VCaP (cell line): ENCODE data around the gene RTP1.

Experiments
- H3K27ac ChIP-seq: fragments of 450-650 bp; 2 replicates; pipeline ENCODE4 v1.5.1; 2017
- TF ChIP-seq, protein P1 (sequence below): fragments of 450-650 bp; conservative IDR thresholded peaks from 2 replicates; pipeline ENCODE4 v1.5.1; 2017; ENCODE audit warnings: mild to moderate bottlenecking, moderate library complexity

RTP1 gene, protein sequence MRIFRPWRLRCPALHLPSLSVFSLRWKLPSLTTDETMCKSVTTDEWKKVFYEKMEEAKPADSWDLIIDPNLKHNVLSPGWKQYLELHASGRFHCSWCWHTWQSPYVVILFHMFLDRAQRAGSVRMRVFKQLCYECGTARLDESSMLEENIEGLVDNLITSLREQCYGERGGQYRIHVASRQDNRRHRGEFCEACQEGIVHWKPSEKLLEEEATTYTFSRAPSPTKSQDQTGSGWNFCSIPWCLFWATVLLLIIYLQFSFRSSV

DNA sequence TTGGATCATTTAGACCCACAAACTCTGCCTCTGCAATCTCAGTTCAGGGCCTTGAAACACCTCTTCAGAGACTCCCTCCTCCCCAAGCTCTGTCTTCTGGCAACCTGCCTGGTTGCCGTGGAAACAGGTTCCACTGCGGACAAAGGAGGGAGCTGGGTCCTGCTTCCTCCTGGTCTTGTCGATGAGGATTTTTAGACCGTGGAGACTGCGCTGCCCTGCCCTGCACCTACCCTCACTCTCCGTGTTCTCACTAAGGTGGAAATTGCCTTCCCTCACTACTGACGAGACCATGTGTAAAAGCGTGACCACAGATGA is at the start of gene RTP1:
RTP1 (plus strand) TSS at position 152 of the 315 bp plus-strand sequence; CDS start at position 182, 30 bp downstream.
- no peak within 1 kb of the TSS for H3K27ac ChIP-seq
- TF ChIP-seq, protein P1, sequence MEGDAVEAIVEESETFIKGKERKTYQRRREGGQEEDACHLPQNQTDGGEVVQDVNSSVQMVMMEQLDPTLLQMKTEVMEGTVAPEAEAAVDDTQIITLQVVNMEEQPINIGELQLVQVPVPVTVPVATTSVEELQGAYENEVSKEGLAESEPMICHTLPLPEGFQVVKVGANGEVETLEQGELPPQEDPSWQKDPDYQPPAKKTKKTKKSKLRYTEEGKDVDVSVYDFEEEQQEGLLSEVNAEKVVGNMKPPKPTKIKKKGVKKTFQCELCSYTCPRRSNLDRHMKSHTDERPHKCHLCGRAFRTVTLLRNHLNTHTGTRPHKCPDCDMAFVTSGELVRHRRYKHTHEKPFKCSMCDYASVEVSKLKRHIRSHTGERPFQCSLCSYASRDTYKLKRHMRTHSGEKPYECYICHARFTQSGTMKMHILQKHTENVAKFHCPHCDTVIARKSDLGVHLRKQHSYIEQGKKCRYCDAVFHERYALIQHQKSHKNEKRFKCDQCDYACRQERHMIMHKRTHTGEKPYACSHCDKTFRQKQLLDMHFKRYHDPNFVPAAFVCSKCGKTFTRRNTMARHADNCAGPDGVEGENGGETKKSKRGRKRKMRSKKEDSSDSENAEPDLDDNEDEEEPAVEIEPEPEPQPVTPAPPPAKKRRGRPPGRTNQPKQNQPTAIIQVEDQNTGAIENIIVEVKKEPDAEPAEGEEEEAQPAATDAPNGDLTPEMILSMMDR, result no peak

DNA sequence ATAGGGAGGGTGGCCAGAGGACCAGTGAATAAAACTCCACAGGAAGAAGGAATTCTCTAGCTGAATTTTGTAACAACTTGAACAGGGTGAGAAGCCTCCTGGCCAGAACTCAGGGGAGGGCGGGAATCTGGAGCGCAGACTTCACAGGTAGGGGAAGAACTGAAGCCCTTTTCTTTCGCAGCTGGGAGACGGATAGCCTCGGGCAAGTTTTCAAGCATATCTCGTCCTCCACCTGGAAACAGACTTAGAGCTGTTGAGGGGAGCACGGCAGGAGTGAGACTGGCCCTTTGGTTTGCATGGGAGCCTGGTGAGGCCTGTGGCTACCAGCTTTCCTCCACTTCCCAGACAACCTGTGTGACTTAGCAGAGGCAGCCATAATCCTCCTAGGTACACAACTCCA is 47.1 kb upstream of the RTP1 start:
- TF ChIP-seq, protein P1, result no peak
- H3K27ac ChIP-seq, result no peak overlapping the region

DNA sequence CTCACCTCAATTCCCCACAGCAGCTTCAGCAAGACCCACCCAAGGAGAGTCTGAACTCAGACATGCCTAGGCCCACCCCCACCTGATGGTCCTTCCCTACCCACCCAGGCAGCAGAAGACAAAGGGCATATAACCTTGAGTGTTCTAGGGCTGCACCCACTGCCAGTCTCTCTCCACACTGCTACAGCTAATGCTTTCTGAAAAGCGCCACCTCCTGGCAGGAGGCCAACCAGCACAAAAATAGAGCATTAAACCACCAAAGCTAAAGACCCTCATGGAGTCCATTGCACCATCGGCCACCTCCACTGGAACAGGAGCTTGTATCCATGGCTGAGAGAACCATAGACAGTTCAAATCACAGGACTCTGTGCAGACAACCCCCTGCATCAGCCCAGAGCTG is 46.7 kb upstream of the RTP1 start:
- H3K27ac ChIP-seq, result no peak overlapping the region
- TF ChIP-seq, protein P1, result no peak; the same call in 1 of the 2 replicates

DNA sequence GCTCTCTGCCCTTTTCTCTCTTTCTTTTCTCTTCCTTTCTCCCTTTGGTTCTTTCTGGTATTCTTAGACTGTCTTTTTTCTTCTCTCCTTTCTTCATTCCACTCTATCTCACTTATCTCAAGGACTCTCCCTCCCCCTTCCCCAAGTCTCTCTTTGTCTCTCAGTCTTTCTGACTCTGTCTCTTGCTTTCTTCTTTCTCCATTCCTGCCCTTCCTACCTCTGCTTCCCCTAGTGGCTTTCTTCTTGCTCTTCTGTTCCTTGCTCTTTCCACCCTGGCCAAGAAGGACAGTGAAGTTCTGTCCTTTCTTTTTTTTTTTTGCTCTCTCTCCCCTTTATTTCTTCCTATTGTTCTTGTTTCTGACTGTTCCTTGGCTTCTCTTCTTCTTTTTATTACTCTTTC is 35.7 kb upstream of the RTP1 start:
- H3K27ac ChIP-seq, result no peak overlapping the region

DNA sequence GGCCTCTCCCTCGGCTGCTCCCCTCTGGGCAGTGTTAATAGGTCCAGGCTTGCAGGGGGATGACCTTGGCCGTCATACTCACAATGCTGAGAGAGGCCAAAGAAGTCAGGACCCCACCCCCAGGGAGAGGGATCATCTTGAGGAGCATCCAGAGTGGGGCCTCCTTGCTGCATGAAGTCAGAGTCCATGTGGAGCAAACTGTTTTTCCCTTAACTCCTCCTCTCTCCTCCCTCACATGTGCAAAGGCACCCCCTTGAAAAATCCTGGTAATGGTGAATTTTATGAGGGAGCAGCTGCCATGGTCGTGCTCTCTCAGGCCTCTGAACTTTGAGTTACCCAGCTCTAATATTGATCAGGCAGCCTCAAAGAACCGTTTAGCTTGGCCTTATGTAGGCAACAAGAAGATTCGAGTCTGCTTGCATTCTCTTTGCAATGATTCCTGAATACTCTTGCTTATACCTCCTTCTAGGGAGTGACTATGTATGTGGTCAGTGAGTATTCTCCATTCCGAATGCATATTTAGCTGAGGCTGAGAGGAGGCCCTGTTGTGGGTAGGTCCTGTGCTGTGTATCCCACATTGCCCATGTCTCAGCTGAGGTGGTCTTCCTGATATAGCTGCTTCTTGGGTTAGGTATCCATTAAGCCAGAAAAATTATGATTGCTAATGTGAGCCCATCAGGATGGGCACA is 34.9 kb upstream of the RTP1 start:
- TF ChIP-seq, protein P1, result no peak
- no peak overlapping the region for H3K27ac ChIP-seq

More for the DNA sequence above, 35.7 kb upstream of the RTP1 start:
- TF ChIP-seq, protein P1, result no peak

DNA sequence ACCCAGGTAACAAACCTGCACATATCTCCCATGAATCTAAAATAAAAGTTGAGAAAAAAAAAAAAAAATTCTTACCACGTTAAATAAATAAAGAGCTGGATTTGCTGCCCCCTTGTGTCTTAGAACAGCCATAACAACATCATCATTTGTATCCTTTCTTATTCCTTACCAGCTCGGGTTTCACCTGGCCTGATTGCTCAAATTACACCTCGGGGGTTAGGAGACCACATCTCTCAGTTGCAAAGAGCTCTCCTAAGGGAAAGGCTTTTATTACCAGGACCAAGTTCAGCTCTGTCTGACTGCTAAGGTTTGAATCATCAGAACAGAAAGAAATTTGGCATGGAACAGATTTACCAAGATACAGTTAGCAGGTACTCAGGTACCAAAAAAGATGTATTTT is 32.1 kb upstream of the RTP1 start:
- TF ChIP-seq, protein P1, result peak; percentile 84
- no peak overlapping the region for H3K27ac ChIP-seq

DNA sequence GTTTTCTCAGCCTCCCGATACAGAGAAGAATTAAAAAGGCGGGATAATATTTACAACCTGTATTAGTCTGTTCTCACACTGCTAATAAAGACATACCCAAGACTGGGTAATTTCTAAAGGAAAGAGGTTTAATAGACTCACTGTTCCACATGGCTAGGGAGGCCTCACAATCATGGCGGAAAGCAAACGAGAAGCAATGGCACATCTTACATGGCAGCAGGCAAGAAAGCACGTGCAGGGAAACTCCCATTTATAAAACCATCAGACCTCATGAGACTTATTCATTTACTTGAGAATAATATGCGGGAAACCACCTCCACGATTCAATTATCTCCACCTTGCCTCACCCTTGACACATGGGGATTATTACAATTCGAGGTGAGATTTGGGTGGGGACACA is 30.5 kb upstream of the RTP1 start:
- no peak overlapping the region for H3K27ac ChIP-seq
- TF ChIP-seq, protein P1, result no peak
